HCT116 (cell line): ENCODE results near the gene ADGRB3. TPM values are rescaled to one million over a fixed set of nuclear protein-coding genes. Genes with fewer than 3 reads are reported as not detected.
"Not testable (repeated sequence)": the region's sequence is repeated elsewhere in the genome, so short reads cannot be mapped to it uniquely, and the experiment has no call there.

Experiments used
- ATAC-seq: fragments of 200-7000 bp; cut with Tn5 transposase; 2 replicates; pipeline ENCODE4 v1.9.1; 2020; ENCODE audit warnings: mild to moderate bottlenecking, moderate library complexity
- BruUV-seq: library from RNA; stranded (reverse); fragments of 400-500 nt; replicated peaks from 2 replicates; lab custom pipeline; 2021; lab: Mats Ljungman, UMichigan
- CTCF ChIA-PET: fragments of 300-600 bp; sonication (Branson Sonifier 250); formaldehyde crosslinking; loops from one replicate; lab custom pipeline; 2021; ENCODE audit warnings: antibody characterized with exemption; lab: Charles Lee
- POLR2A ChIA-PET: fragments of 300-600, 350-600 bp; sonication (Branson Sonifier 250); formaldehyde crosslinking; loops from one replicate; lab custom pipeline; 2021; ENCODE audit warnings: antibody characterized with exemption; lab: Charles Lee
- RAD21 ChIA-PET, 2 experiments: fragments of 300-600 bp; sonication (Branson Sonifier 250); formaldehyde crosslinking; loops; one replicate each; lab custom pipeline; 2023; ENCODE audit warnings: low total read pairs in 2 of 2; ENCODE audit not compliant: uncharacterized antibody in 2 of 2, unreplicated experiment in 2 of 2, low non-redundant PET in 1 of 2; lab: Charles Lee
- DNase-seq: peaks from one replicate; pipeline ENCODE4 v3.0.0-alpha.2; 2010; ENCODE audit warnings: low read depth, low spot score
- H2AFZ ChIP-seq: fragments of 200-600 bp; shearing (Covaris generic), sonication (generic); 2 replicates; pipeline ENCODE4 v1.6.1; 2017; ENCODE audit warnings: low read depth, mixed run types, mixed read lengths, antibody characterized with exemption, low read length; ENCODE audit not compliant: poor library complexity, severe bottlenecking
- H3K27ac ChIP-seq: 2 replicates; pipeline ENCODE4 v1.5.1; 2012; ENCODE audit warnings: low read depth, low read length
- H3K27me3 ChIP-seq: fragments of 200-600 bp; sonication (generic); 2 replicates; pipeline ENCODE4 v1.6.1; 2016; ENCODE audit warnings: mixed run types, low read length, mixed read lengths; ENCODE audit not compliant: insufficient read depth
- H3K36me3 ChIP-seq, 2 experiments: fragments of 200-500 bp in 1 of 2; fragments of 200-600 bp in 1 of 2; sonication (Bioruptor generic) in 1 of 2; sonication (generic) in 1 of 2; 2 replicates each; pipeline versions ENCODE4 v1.5.1 to v1.6.1; 2014 to 2016; ENCODE audit warnings: low read length in 2 of 2, inconsistent platforms in 1 of 2, mixed read lengths in 1 of 2, mixed run types in 1 of 2; ENCODE audit not compliant: insufficient read depth in 2 of 2, control insufficient read depth in 1 of 2
- H3K4me1 ChIP-seq, 2 experiments: fragments of 200-600 bp in 1 of 2; sonication (generic) in 1 of 2; 2 replicates each; pipeline versions ENCODE4 v1.5.1 to v1.6.1; 2012 to 2017; ENCODE audit warnings: low read length in 2 of 2, inconsistent platforms in 1 of 2, mild to moderate bottlenecking in 1 of 2, mixed read lengths in 1 of 2, mixed run types in 1 of 2, moderate library complexity in 1 of 2; ENCODE audit not compliant: insufficient read depth in 2 of 2, control insufficient read depth in 1 of 2
- H3K4me2 ChIP-seq: fragments of 200-600 bp; sonication (generic); 2 replicates; pipeline ENCODE4 v1.6.1; 2017; ENCODE audit warnings: mixed run types, low read length, mixed read lengths
- H3K4me3 ChIP-seq, 2 experiments: fragments of 200-600 bp in 1 of 2; sonication (generic) in 1 of 2; replicated peaks in 1 of 2; 2 replicates each; pipeline ENCODE4 v1.5.1; 2011 to 2016; ENCODE audit warnings: low read length in 2 of 2, control low read depth in 1 of 2, low read depth in 1 of 2, mild to moderate bottlenecking in 1 of 2, mixed read lengths in 1 of 2, mixed run types in 1 of 2
- H3K79me2 ChIP-seq: fragments of 200-600 bp; sonication (generic); 2 replicates; pipeline ENCODE4 v1.6.1; 2017; ENCODE audit warnings: mild to moderate bottlenecking, mixed run types, low read length, moderate library complexity, mixed read lengths; ENCODE audit not compliant: insufficient read depth
- H3K9ac ChIP-seq: fragments of 200-600 bp; sonication (generic); 2 replicates; pipeline ENCODE4 v1.6.1; 2016; ENCODE audit warnings: low read length, mixed read lengths
- H3K9me2 ChIP-seq: fragments of 200-600 bp; sonication (generic), shearing (Covaris generic); 2 replicates; pipeline ENCODE4 v1.6.1; 2017; ENCODE audit warnings: mixed run types, mild to moderate bottlenecking, moderate library complexity; ENCODE audit not compliant: insufficient read depth
- H3K9me3 ChIP-seq, 2 experiments: fragments of 200-500 bp in 1 of 2; fragments of 200-600 bp in 1 of 2; sonication (Bioruptor generic) in 1 of 2; sonication (generic) in 1 of 2; 2 replicates each; pipeline ENCODE4 v1.6.1; 2014 to 2017; ENCODE audit warnings: low read length in 2 of 2, mixed read lengths in 2 of 2, inconsistent platforms in 1 of 2, low read depth in 1 of 2, mild to moderate bottlenecking in 1 of 2, mixed run types in 1 of 2, moderate library complexity in 1 of 2; ENCODE audit not compliant: control insufficient read depth in 1 of 2, insufficient read depth in 1 of 2
- H4K20me1 ChIP-seq: fragments of 200-600 bp; sonication (generic), shearing (Covaris generic); 2 replicates; pipeline ENCODE4 v1.6.1; 2017; ENCODE audit warnings: mixed run types, mild to moderate bottlenecking, moderate library complexity; ENCODE audit not compliant: insufficient read depth
- CBX3 ChIP-seq: IDR thresholded peaks from 2 replicates; pipeline ENCODE4 v1.6.1; 2012; ENCODE audit warnings: low read depth
- EGR1 ChIP-seq: IDR thresholded peaks from 2 replicates; pipeline ENCODE4 v1.6.1; 2012; ENCODE audit warnings: low read depth
- POLR2A ChIP-seq: IDR thresholded peaks from 2 replicates; pipeline ENCODE4 v1.7.0; 2011; ENCODE audit warnings: borderline replicate concordance; ENCODE audit not compliant: insufficient read depth, insufficient read length; ENCODE audit errors: extremely low read depth
- POLR2AphosphoS5 ChIP-seq: IDR thresholded peaks from 2 replicates; pipeline ENCODE4 v1.6.1; 2011; ENCODE audit warnings: mild to moderate bottlenecking, low read depth, low read length, moderate library complexity
- SP1 ChIP-seq: IDR thresholded peaks from 2 replicates; pipeline ENCODE4 v1.6.1; 2012; ENCODE audit warnings: low read depth
- SRF ChIP-seq: IDR thresholded peaks from 2 replicates; pipeline ENCODE4 v1.6.1; 2012; ENCODE audit warnings: low read depth
- TCF7L2 ChIP-seq: IDR thresholded peaks from 2 replicates; pipeline ENCODE4 v1.7.0; 2011; ENCODE audit warnings: borderline replicate concordance, inconsistent platforms; ENCODE audit not compliant: insufficient read depth, insufficient read length; ENCODE audit errors: extremely low read depth
- intact Hi-C: fragments of 100-400 bp; cut with micrococcal nuclease; formaldehyde crosslinking; loops from 2 replicates; pipeline ENCODE4 v1.10.0; 2022
- total RNA-seq: library from RNA; stranded (reverse); gene quantifications from one replicate; pipeline ENCODE4 v1.2.1, GENCODE V29; 2021; ENCODE audit not compliant: unreplicated experiment
- TF ChIP-seq, protein P1 (sequence below): IDR thresholded peaks from 2 replicates; pipeline ENCODE4 v1.6.1; 2012

ADGRB3 gene
- total RNA-seq, 1 experiment from 2014 or later, result not detected

DNA sequence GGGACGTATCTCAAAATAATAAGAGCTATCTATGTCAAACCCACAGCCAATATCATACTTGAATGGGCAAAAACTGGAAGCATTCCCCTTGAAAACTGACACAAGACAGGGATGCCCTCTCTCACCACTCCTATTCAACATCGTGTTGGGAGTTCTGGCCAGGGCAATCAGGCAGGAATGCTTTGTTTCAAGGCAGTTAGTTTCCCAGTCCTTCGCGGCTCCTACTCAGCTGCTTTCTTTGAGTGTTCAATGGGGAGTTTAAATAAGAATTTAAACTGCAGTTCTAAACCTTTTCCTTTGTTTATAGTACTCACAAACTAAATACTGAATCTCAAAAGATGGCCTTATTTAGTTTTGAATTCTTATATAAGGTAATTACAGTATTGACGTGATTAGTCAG, 179.9 kb downstream of the ADGRB3 start:
- H4K20me1 ChIP-seq, POLR2A ChIA-PET, H3K27ac ChIP-seq, H3K4me2 ChIP-seq, H3K79me2 ChIP-seq, H2AFZ ChIP-seq, H3K4me1 ChIP-seq, BruUV-seq, CTCF ChIA-PET, H3K27me3 ChIP-seq, H3K4me3 ChIP-seq, H3K36me3 ChIP-seq, intact Hi-C loops, ATAC-seq, H3K9me2 ChIP-seq, RAD21 ChIA-PET, H3K9ac ChIP-seq, DNase-seq: not testable (repeated sequence)
- peaks cover 10 to 19% of the 10 kb centered on the region in 2 experiments; a peak in 2 of 4 replicates for H3K9me3 ChIP-seq

DNA sequence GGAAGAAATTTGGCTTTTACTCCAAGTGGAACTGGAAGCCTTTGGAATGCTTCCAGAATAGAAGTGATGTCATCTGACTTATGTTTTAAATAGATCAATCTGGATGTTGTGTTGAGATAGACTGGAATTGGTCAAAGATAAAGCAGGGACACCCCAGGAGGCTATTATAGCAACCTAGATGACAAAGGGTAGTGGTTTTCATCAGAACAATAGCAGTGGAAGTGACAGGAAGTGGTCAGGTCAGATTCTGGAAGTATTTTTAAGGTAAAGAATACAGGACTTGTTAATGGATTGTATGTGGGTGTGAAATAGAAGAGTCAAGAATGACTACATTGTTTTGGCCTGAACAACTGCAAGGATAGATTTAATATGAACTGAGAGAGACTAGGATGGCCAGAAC, 191.4 kb downstream of the ADGRB3 start:
- no peaks in the 10 kb centered on the region for H4K20me1 ChIP-seq
- H3K9ac ChIP-seq, result no peak overlapping the region
- no peak overlapping the region for H3K4me3 ChIP-seq
- RAD21 ChIA-PET, result no interaction called here
- no peaks in the 10 kb centered on the region for H3K4me1 ChIP-seq
- intact Hi-C loops, result no loop called here
- CTCF ChIA-PET, result no interaction called here
- BruUV-seq, result no TSS peak
- no peak for DNase-seq
- POLR2A ChIA-PET, result no interaction called here
- no peaks in the 10 kb centered on the region for H3K9me2 ChIP-seq
- TF ChIP-seq CBX3 (no peak), TCF7L2 (no peak), EGR1 (no peak), POLR2A (no peak), SP1 (no peak), POLR2AphosphoS5 (no peak), SRF (no peak)
- TF ChIP-seq, protein P1, sequence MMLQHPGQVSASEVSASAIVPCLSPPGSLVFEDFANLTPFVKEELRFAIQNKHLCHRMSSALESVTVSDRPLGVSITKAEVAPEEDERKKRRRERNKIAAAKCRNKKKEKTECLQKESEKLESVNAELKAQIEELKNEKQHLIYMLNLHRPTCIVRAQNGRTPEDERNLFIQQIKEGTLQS, result no peak
- H3K9me3 ChIP-seq, result peaks cover 6 to 17% of the 10 kb centered on the region in 2 experiments; a peak in 2 of 4 replicates
- H3K27ac ChIP-seq, result no peak overlapping the region
- H3K79me2 ChIP-seq, result no peaks in the 10 kb centered on the region
- no peak for ATAC-seq
- H3K4me2 ChIP-seq, result no peak overlapping the region
- no peaks in the 10 kb centered on the region for H3K36me3 ChIP-seq
- no peaks in the 10 kb centered on the region for H3K27me3 ChIP-seq
- no peak overlapping the region for H2AFZ ChIP-seq
